Effector memory CD8-positive, alpha-beta T cell (primary cell): ENCODE measurements around the gene NKTR.

ENCODE experiments used
- ATAC-seq: fragments of 150-1000 bp; cut with Tn5 transposase; replicated peaks from 2 replicates; pipeline ENCODE4 v1.10.0; 2021; ENCODE audit warnings: mild to moderate bottlenecking, moderate library complexity
- DNase-seq, 3 experiments: peaks; one replicate each; pipeline ENCODE4 v3.0.0; 2021
- H3K27ac Mint-ChIP-seq, 2 donors: one replicate each; pipeline ENCODE4 v1.8.0; 2022; ENCODE audit warnings: mild to moderate bottlenecking in 2 of 2, mixed read lengths in 2 of 2, moderate library complexity in 2 of 2
- H3K27me3 Mint-ChIP-seq, 2 donors: one replicate each; pipeline ENCODE4 v1.8.0; 2022; ENCODE audit warnings: mixed read lengths in 2 of 2
- H3K36me3 Mint-ChIP-seq: one replicate; pipeline ENCODE4 v1.8.0; 2022; ENCODE audit warnings: mild to moderate bottlenecking, moderate library complexity, mixed read lengths; ENCODE audit not compliant: insufficient read depth
- H3K4me1 Mint-ChIP-seq, 2 donors: one replicate each; pipeline ENCODE4 v1.8.0; 2022; ENCODE audit warnings: low read depth in 2 of 2, mixed read lengths in 2 of 2
- H3K4me3 Mint-ChIP-seq, 2 donors: one replicate each; pipeline ENCODE4 v1.8.0; 2022; ENCODE audit warnings: mild to moderate bottlenecking in 2 of 2, mixed read lengths in 2 of 2, moderate library complexity in 2 of 2
- H3K9me3 Mint-ChIP-seq, 2 donors: one replicate each; pipeline ENCODE4 v1.8.0; 2022; ENCODE audit warnings: mixed read lengths in 2 of 2

Gene NKTR

GRCh38 chr3:42696356-42697288, 96.1 kb downstream of the NKTR start:
- H3K27ac Mint-ChIP-seq = no peak overlapping the region
- DNase-seq = no peak
- H3K4me1 Mint-ChIP-seq = peaks cover 12 to 17% of the 10 kb centered on the region in 2 donors
- H3K36me3 Mint-ChIP-seq = no peaks in the 10 kb centered on the region
- ATAC-seq = no peak
- no peak overlapping the region for H3K4me3 Mint-ChIP-seq
- H3K27me3 Mint-ChIP-seq = peaks cover 8 to 15% of the 10 kb centered on the region in 2 donors
- no peaks in the 10 kb centered on the region for H3K9me3 Mint-ChIP-seq

- ATAC-seq (no peak), DNase-seq (no peak)
- Mint-ChIP-seq H3K36me3 (no peaks in the 10 kb centered on the region), H3K27me3 (peaks cover 9 to 15% of the 10 kb centered on the region in 2 donors), H3K4me1 (peaks cover 12 to 18% of the 10 kb centered on the region in 2 donors), H3K4me3 (no peak overlapping the region), H3K27ac (no peak overlapping the region), H3K9me3 (no peaks in the 10 kb centered on the region)
Measured at GRCh38 chr3:42697289-42698051, 97.0 kb downstream of the NKTR start.
